ENCODE measurements around the gene SOWAHD. TPM values are rescaled to one million over a fixed set of nuclear protein-coding genes. Genes with fewer than 3 reads are reported as not detected.
A peak's percentile ranks its signal among the peaks of the same experiment; 100 is the strongest.

SOWAHD gene
- total RNA-seq, 4 donors from 2014 or later = 0.27 TPM; not detected in 3

GRCh38 chrX:119726900-119727555, 31.4 kb upstream of the SOWAHD start:
- TF ChIP-seq CTCF (IDR thresholded peaks at IDR 0.05) (no peak), POLR2A (IDR thresholded peaks at IDR 0.05) (no peak), EP300 (IDR thresholded peaks at IDR 0.05) (no peak), POLR2AphosphoS5 (IDR thresholded peaks at IDR 0.05) (no peak)
- no peak for ATAC-seq
- 51 to 61% methylated on average over 4 to 5 of the region's 7 CpGs for WGBS, 2 donors (ENCODE audit: low coverage in 1 of 2)
- Histone ChIP-seq H3K36me3 (no peaks in the 10 kb centered on the region), H3K27me3 (no peaks in the 10 kb centered on the region), H3K9me3 (no peaks in the 10 kb centered on the region), H3K4me1 (no peaks in the 10 kb centered on the region), H3K27ac (no peak overlapping the region), H3K4me3 (no peak overlapping the region)

GRCh38 chrX:119728487-119728886, 29.9 kb upstream of the SOWAHD start:
- no peak overlapping the region for H3K27ac ChIP-seq
- no peaks in the 10 kb centered on the region for H3K36me3 ChIP-seq
- no peaks in the 10 kb centered on the region for H3K27me3 ChIP-seq
- no peak for TF ChIP-seq POLR2AphosphoS5 (IDR thresholded peaks at IDR 0.05)
- TF ChIP-seq POLR2A (IDR thresholded peaks at IDR 0.05) = no peak
- H3K4me3 ChIP-seq = no peak overlapping the region
- no peak for ATAC-seq
- H3K9me3 ChIP-seq = no peaks in the 10 kb centered on the region
- WGBS, 2 donors (ENCODE audit: low coverage in 1 of 2) = 50 to 68% methylated on average over 1 to 3 of the region's 5 CpGs
- H3K4me1 ChIP-seq = no peaks in the 10 kb centered on the region

GRCh38 chrX:119729408-119730201, 28.8 kb upstream of the SOWAHD start:
- H3K9me3 ChIP-seq = no peaks in the 10 kb centered on the region
- no peaks in the 10 kb centered on the region for H3K4me1 ChIP-seq
- peak; percentile 43 for ATAC-seq
- 51 to 75% methylated on average over 5 to 10 of the region's 14 CpGs for WGBS, 2 donors (ENCODE audit: low coverage in 1 of 2)
- TF ChIP-seq EP300 (IDR thresholded peaks at IDR 0.05) = no peak
- TF ChIP-seq CTCF (IDR thresholded peaks at IDR 0.05) = peak in 3 of 4 experiments; percentile 42 to 66 (median 42)
- no peak overlapping the region for H3K4me3 ChIP-seq
- H3K27ac ChIP-seq = no peak overlapping the region
- no peaks in the 10 kb centered on the region for H3K36me3 ChIP-seq
- no peaks in the 10 kb centered on the region for H3K27me3 ChIP-seq

GRCh38 chrX:119734897-119735339, 23.5 kb upstream of the SOWAHD start:
- ATAC-seq = peak; percentile 42
- Histone ChIP-seq H3K27ac (no peak overlapping the region), H3K27me3 (no peaks in the 10 kb centered on the region), H3K9me3 (no peaks in the 10 kb centered on the region), H3K4me3 (no peak overlapping the region), H3K4me1 (no peaks in the 10 kb centered on the region), H3K36me3 (no peaks in the 10 kb centered on the region)
- no peak for TF ChIP-seq POLR2A (IDR thresholded peaks at IDR 0.05)
- no peak for TF ChIP-seq CTCF (IDR thresholded peaks at IDR 0.05)
- TF ChIP-seq EP300 (IDR thresholded peaks at IDR 0.05) = no peak
- no peak for TF ChIP-seq POLR2AphosphoS5 (IDR thresholded peaks at IDR 0.05)
- no CpG with 5 or more reads among the region's 7 CpGs for WGBS, 2 donors (ENCODE audit: low coverage in 1 of 2)

GRCh38 chrX:119735467-119735866, 22.9 kb upstream of the SOWAHD start:
- WGBS, 2 donors (ENCODE audit: low coverage in 1 of 2) = 100% methylated on average over 3 of the region's 6 CpGs; no CpG with 5 or more reads in 1 of the 2 donors
- H3K4me3 ChIP-seq = no peak overlapping the region
- H3K27me3 ChIP-seq = no peaks in the 10 kb centered on the region
- no peak overlapping the region for H3K27ac ChIP-seq
- no peak for TF ChIP-seq CTCF (IDR thresholded peaks at IDR 0.05)
- no peak for TF ChIP-seq POLR2A (IDR thresholded peaks at IDR 0.05)
- TF ChIP-seq POLR2AphosphoS5 (IDR thresholded peaks at IDR 0.05) = no peak
- no peak for TF ChIP-seq EP300 (IDR thresholded peaks at IDR 0.05)
- H3K9me3 ChIP-seq = no peaks in the 10 kb centered on the region
- H3K4me1 ChIP-seq = no peaks in the 10 kb centered on the region
- ATAC-seq = no peak
- H3K36me3 ChIP-seq = no peaks in the 10 kb centered on the region

Measured in gastroesophageal sphincter (tissue), 4 donors.